Effector memory CD8-positive, alpha-beta T cell (primary cell): ENCODE measurements around the gene CPM.
A peak's percentile ranks its signal among the peaks of the same experiment; 100 is the strongest.
"Not testable (repeated sequence)": the region's sequence is repeated elsewhere in the genome, so short reads cannot be mapped to it uniquely, and the experiment has no call there.

Experiments used
- ATAC-seq: fragments of 150-1000 bp; cut with Tn5 transposase; replicated peaks from 2 replicates; pipeline ENCODE4 v1.10.0; 2021; ENCODE audit warnings: mild to moderate bottlenecking, moderate library complexity
- DNase-seq, 3 experiments: peaks; one replicate each; pipeline ENCODE4 v3.0.0; 2021
- H3K27ac Mint-ChIP-seq, 2 donors: one replicate each; pipeline ENCODE4 v1.8.0; 2022; ENCODE audit warnings: mild to moderate bottlenecking in 2 of 2, mixed read lengths in 2 of 2, moderate library complexity in 2 of 2
- H3K27me3 Mint-ChIP-seq, 2 donors: one replicate each; pipeline ENCODE4 v1.8.0; 2022; ENCODE audit warnings: mixed read lengths in 2 of 2
- H3K36me3 Mint-ChIP-seq: one replicate; pipeline ENCODE4 v1.8.0; 2022; ENCODE audit warnings: mild to moderate bottlenecking, moderate library complexity, mixed read lengths; ENCODE audit not compliant: insufficient read depth
- H3K4me1 Mint-ChIP-seq, 2 donors: one replicate each; pipeline ENCODE4 v1.8.0; 2022; ENCODE audit warnings: low read depth in 2 of 2, mixed read lengths in 2 of 2
- H3K4me3 Mint-ChIP-seq, 2 donors: one replicate each; pipeline ENCODE4 v1.8.0; 2022; ENCODE audit warnings: mild to moderate bottlenecking in 2 of 2, mixed read lengths in 2 of 2, moderate library complexity in 2 of 2
- H3K9me3 Mint-ChIP-seq, 2 donors: one replicate each; pipeline ENCODE4 v1.8.0; 2022; ENCODE audit warnings: mixed read lengths in 2 of 2

The CPM gene

DNA sequence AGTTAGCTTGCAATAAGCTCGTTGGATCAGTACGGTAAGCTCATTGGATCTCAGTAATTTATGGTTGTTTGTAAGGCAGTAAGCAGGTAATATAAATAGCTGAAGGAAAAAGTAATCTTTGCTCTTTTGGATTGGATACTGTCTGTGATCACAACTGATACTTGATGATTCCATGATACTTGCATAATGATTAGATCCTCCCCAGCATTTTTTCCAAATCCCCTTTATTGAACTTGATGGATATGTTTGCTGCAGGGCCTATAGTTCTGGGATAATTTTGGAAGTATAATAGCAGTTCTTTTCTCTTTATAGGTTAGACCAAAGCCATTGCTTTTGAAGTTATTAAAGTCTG, 119.8 kb downstream of the CPM start:
- ATAC-seq = no peak
- peaks cover 27 to 46% of the 10 kb centered on the region in 2 donors for H3K4me1 Mint-ChIP-seq

DNA sequence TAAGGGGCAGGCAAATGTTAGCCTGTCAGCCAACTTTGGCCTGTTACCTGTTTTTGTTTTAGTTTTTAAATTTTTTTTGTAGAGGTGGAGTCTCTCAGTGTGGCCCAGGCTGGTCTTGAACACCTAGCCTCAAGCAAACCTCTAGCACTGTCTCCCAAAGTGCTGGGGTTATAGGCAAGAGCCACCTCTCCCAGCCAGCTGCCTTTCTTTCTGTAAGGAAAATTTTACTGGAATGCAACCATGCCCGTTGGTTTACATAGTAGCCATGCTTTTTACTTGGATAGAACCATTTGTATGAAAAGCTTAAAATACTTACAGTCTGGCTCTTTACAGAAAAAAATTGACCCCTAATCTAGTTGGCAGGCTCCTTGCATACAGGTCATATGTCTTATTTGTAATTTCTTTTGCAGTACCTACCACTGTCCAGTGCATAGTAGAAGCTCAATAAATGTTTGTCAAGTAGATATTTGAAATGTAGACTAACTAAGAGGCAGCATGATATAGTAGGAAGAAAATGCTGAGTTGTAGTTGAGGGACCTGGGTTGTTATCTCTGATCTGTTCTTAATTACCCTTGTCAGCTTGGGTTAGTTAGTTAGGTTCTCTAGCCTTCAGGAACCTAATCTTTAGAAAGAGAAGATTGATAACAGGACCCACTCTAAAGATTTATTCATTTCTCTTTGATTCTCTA, 120.3 kb downstream of the CPM start:
- H3K36me3 Mint-ChIP-seq = peaks cover 74% of the 10 kb centered on the region
- no peaks in the 10 kb centered on the region for H3K9me3 Mint-ChIP-seq
- H3K4me3 Mint-ChIP-seq = peak overlapping the region in 1 of 2 donors; percentile 5
- ATAC-seq = no peak
- no peaks in the 10 kb centered on the region for H3K27me3 Mint-ChIP-seq
- H3K4me1 Mint-ChIP-seq = peaks cover 29 to 46% of the 10 kb centered on the region in 2 donors
- no peak for DNase-seq
- H3K27ac Mint-ChIP-seq = peak overlapping the region; percentile 86

More for the DNA sequence above, 119.8 kb downstream of the CPM start:
- no peak for DNase-seq
- Mint-ChIP-seq H3K27ac (peak overlapping the region; percentile 86), H3K27me3 (no peaks in the 10 kb centered on the region), H3K4me3 (peak overlapping the region in 1 of 2 donors; percentile 5), H3K36me3 (peaks cover 69% of the 10 kb centered on the region), H3K9me3 (no peaks in the 10 kb centered on the region)

DNA sequence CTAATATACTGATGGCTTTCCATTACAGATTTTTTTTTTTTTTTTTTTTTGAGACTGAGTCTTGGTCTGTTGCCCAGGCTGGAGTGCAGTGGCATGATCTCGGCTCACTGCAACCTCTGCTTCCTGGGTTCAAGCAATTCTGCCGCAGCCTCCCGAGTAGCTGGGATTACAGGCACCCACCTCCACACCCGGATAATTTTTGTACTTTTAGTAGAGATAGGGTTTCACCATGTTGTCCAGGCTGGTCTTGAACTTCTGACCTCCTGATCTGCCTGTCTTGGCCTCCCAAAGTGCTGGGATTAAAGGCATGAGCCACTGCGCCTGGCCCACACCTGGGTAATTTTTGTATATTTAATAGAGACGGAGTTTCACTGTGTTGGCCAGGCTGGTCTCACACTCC, 121.4 kb downstream of the CPM start:
- peak overlapping the region in 1 of 2 donors; percentile 43 for H3K4me3 Mint-ChIP-seq

DNA sequence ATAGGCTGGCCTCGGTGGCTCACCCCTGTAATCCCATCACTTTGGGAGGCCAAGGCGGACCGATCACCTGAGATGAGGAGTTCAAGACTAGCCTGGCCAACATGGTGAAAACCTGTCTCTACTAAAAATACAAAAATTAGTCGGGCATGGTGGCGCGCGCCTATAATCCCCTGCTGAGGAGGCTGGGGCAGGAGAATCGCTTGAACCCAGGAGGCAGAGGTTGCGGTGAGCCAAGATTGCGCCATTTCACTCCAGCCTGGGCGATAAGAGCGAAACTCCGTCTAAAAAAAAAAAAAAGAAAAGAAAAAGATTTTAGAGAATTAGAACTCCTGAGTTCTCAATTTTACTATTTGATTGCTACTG, 123.0 kb downstream of the CPM start:
- Mint-ChIP-seq H3K27ac (peak overlapping the region in 1 of 2 donors; percentile 99), H3K4me1 (peaks cover 34 to 48% of the 10 kb centered on the region in 2 donors), H3K36me3 (peaks cover 59% of the 10 kb centered on the region), H3K4me3 (peak overlapping the region; percentile 93 to 96)
- not testable (repeated sequence) for H3K9me3 Mint-ChIP-seq, DNase-seq, H3K27me3 Mint-ChIP-seq, ATAC-seq

More for the DNA sequence above, 121.4 kb downstream of the CPM start:
- not testable (repeated sequence) for ATAC-seq, H3K27me3 Mint-ChIP-seq, H3K9me3 Mint-ChIP-seq, DNase-seq
- Mint-ChIP-seq H3K27ac (peak overlapping the region in 1 of 2 donors; percentile 86), H3K36me3 (peaks cover 72% of the 10 kb centered on the region), H3K4me1 (peaks cover 36 to 54% of the 10 kb centered on the region in 2 donors)

DNA sequence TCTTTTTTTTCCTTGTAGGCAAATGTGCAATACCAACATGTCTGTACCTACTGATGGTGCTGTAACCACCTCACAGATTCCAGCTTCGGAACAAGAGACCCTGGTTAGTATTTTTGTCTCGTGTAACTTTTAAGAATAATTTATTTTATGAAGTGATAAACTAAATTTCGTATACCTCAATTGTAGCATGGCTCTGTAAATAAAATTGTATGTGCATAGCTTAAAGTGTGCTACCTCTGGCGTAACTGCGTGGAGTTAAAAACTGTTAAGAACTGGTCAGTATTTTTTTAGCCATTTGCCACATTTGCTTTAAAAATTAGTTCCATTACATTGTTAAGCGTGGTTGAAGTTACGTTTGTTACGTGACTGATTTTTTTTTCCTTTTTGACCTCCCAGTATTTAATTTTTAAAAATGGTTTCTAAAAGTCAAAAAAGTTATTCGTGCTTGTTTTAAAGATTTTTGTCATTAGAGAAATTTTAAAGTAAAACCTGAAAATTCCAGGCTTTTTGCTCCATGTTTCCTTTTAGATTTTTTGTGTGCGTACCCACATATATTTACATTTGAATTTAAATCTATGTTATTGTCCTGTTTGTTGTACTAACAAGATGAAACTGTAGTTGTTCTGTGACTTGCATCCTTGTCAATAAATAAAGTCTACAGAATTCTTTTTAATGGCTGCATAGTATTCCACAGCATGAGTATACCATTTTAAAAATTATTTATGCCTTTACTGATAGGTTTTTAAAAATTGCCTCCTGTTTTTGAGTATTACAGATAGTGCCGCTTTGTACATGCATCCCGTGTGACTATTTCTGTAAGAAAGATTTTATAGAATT, 123.6 kb downstream of the CPM start:
- Mint-ChIP-seq H3K27me3 (no peaks in the 10 kb centered on the region), H3K36me3 (peaks cover 57% of the 10 kb centered on the region), H3K4me1 (peaks cover 31 to 42% of the 10 kb centered on the region in 2 donors), H3K27ac (peak overlapping the region; percentile 99), H3K9me3 (no peaks in the 10 kb centered on the region), H3K4me3 (peak overlapping the region; percentile 93 to 96)
- ATAC-seq (no peak), DNase-seq (no peak)

DNA sequence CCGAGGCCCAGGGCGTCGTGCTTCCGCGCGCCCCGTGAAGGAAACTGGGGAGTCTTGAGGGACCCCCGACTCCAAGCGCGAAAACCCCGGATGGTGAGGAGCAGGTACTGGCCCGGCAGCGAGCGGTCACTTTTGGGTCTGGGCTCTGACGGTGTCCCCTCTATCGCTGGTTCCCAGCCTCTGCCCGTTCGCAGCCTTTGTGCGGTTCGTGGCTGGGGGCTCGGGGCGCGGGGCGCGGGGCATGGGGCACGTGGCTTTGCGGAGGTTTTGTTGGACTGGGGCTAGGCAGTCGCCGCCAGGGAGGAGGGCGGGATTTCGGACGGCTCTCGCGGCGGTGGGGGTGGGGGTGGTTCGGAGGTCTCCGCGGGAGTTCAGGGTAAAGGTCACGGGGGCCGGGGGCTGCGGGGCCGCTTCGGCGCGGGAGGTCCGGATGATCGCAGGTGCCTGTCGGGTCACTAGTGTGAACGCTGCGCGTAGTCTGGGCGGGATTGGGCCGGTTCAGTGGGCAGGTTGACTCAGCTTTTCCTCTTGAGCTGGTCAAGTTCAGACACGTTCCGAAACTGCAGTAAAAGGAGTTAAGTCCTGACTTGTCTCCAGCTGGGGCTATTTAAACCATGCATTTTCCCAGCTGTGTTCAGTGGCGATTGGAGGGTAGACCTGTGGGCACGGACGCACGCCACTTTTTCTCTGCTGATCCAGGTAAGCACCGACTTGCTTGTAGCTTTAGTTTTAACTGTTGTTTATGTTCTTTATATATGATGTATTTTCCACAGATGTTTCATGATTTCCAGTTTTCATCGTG, 124.4 kb downstream of the CPM start:
- peaks cover 28 to 36% of the 10 kb centered on the region in 2 donors for H3K4me1 Mint-ChIP-seq
- peak overlapping the region; percentile 93 to 96 for H3K4me3 Mint-ChIP-seq
- no peaks in the 10 kb centered on the region for H3K9me3 Mint-ChIP-seq
- no peaks in the 10 kb centered on the region for H3K27me3 Mint-ChIP-seq
- peaks cover 51% of the 10 kb centered on the region for H3K36me3 Mint-ChIP-seq
- peak; percentile 11 to 26 (median 15) for DNase-seq
- H3K27ac Mint-ChIP-seq = peak overlapping the region; percentile 99
- ATAC-seq = peak; percentile 8

DNA sequence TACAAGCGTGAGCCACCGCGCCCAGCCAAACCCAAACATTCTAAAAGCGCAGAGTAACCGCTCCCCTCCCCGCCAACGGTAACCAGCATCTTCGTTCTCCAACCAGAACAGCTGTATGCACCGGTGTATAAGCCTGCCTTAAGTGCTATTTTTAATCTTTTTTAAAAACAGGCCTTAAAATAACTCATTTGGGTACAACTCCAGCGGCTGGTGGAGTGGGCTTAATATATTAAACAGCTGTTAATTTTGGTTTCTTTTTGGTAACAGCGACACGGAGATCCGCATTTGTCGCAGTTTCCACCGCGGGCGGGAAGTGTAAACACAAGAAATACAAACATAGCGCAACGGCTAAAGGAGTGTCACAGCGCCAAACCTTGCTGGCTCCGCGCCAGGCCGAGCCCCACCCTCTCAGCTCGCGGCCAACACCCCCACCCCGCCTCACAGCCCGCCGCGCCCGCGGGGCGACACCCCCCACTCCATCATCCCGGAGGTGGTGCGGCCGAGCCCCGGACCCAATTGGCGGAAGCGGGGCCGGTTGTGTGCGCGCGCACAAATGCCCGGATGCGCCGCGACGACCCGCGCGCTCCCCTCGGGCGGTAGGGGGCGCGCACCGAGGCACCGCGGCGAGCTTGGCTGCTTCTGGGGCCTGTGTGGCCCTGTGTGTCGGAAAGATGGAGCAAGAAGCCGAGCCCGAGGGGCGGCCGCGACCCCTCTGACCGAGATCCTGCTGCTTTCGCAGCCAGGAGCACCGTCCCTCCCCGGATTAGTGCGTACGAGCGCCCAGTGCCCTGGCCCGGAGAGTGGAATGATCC, 125.2 kb downstream of the CPM start, which contains the start of gene MDM2:
Gene MDM2 (plus strand): TSS at position 602 of the 812 bp plus-strand sequence. CDS start 301 bp downstream, outside the sequence.
- no peaks in the 10 kb centered on the region for H3K9me3 Mint-ChIP-seq
- peaks cover 22 to 28% of the 10 kb centered on the region in 2 donors for H3K4me1 Mint-ChIP-seq
- peak; percentile 98 for DNase-seq
- peaks cover 51% of the 10 kb centered on the region for H3K36me3 Mint-ChIP-seq
- no peaks in the 10 kb centered on the region for H3K27me3 Mint-ChIP-seq
- peak within 1 kb of the TSS; percentile 93 to 96 for H3K4me3 Mint-ChIP-seq
- ATAC-seq = peak; percentile 89
- H3K27ac Mint-ChIP-seq = peak within 1 kb of the TSS; percentile 99

DNA sequence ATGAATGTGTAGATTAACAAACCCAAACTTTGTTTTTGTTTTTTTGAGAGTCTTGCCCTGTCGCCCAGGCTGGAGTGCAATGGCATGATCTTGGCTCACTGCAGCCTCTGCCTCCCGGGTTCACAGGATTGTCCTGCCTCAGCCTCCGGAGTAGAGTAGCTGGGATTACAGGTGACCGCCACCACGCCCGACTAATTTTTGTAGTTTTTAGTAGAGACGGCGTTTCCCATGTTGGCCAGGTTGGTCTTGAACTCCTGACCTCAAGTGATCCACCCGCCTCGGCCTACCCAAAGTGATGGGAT, 125.7 kb downstream of the CPM start:
- ATAC-seq, DNase-seq, H3K9me3 Mint-ChIP-seq, H3K27me3 Mint-ChIP-seq: not testable (repeated sequence)
- H3K4me3 Mint-ChIP-seq = peak overlapping the region; percentile 93 to 96
- peaks cover 19 to 23% of the 10 kb centered on the region in 2 donors for H3K4me1 Mint-ChIP-seq
- peak overlapping the region; percentile 99 for H3K27ac Mint-ChIP-seq
- H3K36me3 Mint-ChIP-seq = peaks cover 48% of the 10 kb centered on the region

DNA sequence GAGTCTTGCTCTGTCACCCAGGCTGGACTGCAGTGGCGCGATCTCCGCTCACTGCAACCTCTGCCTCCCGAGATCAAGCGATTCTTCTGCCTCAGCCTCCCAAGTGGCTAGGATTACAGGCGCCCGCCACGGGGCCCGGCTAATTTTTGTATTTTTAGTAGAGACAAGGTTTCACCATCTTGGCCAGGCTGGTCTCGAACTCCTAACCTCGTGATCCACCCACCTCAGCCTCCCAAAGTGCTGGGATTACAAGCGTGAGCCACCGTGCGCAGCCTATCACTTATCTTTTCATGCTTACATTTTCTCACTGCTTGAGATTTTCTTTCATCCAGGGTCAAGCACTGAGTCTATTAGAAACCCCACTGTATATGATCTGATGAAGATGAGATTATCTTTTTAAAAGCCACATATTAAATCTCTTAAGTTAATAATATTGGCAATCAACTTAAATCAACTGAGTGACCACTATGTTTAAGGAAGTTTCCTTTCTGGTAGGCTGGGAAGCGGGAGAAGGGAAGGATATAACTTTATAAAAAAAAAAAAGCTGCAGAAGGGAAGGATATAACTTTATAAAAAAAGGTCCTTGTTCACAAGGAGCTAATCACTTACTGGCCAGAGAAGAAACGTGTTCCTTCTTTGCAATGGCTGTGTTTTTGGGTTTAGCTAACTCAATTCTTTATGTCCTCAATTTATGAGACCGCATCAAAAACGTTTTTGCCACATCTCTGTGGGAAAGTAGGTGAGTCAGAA, 126.3 kb downstream of the CPM start:
- Mint-ChIP-seq H3K36me3 (peaks cover 45% of the 10 kb centered on the region), H3K4me3 (peak overlapping the region; percentile 93 to 96), H3K27me3 (no peaks in the 10 kb centered on the region), H3K4me1 (peaks cover 19 to 20% of the 10 kb centered on the region in 2 donors), H3K27ac (peak overlapping the region; percentile 99), H3K9me3 (no peaks in the 10 kb centered on the region)
- DNase-seq (no peak), ATAC-seq (no peak)

DNA sequence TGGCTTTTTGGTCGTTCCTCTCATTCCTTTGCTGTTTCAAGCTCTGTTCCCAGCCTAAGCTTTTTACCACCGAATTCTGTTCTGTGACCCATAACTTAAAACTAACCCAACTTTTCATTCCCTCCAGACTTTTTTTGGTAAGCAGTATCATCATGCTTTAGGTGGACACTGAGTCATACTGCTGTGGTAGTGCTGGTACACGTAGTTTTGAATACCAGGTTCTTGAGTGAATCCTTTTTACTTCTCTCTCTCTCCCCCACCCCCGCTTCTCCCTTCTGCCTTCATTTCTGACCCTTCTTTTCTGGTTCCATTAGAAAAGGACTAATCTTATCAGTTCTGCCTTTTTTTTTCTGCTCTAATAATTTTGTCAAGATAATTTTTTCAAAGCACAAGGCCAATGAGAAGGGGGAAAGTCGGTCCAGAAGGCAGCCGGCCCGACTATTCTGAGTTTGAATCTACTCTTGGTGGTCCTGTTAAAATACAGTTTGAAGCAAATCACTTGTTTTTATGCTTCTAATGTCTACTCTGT, 127.3 kb downstream of the CPM start:
- Mint-ChIP-seq H3K27ac (peak overlapping the region in 1 of 2 donors; percentile 31), H3K4me1 (peaks cover 10 to 16% of the 10 kb centered on the region in 2 donors), H3K9me3 (no peaks in the 10 kb centered on the region), H3K36me3 (peaks cover 35% of the 10 kb centered on the region), H3K4me3 (no peak overlapping the region), H3K27me3 (no peaks in the 10 kb centered on the region)
- ATAC-seq (no peak), DNase-seq (no peak)

DNA sequence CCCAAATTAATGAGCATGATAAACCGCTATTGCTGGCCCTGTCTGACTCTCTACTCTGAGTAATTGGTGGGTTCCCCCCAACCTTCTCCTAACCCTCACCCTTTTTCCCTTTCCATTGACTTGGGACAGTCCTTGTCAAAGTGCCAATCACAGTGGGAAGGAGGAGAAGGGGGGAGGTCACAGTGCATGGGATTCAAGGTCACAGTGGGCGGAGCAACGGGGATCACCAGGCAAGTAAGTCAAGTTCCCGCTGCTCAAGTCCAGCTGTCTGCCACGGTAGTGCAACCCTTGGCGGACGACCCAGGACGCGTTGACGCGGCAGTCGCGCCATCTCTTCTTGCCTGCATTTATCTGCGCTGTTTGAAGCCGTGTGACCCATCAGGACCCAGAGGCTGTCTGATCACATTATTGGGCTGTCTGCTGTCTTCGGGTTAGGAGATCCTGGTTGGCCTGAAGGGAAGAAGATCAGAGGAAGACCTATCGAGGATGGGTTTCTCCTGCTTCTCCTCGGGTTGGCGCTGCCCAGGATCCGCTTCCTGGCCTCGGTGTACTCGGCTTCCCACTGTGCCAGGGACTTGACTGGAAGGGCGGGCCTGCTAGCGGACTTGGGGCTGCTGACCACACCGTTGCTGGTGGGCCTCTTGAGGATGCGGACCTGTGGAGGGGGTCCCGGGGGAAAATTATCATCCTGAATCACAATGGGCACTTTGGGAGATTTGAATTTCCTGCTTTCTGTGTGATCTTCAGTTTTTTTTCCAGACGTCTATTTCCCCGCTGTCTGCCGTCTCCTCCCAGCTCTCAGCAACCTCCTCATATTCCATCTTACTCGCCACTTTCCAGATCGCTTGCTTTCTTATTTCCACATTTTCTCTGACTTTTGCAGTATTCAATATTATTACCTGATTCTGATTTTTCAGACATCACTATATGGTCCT, 128.0 kb downstream of the CPM start:
- H3K27me3 Mint-ChIP-seq = peaks cover 0 to 3% of the 10 kb centered on the region in 2 donors
- no peak overlapping the region for H3K4me3 Mint-ChIP-seq
- peaks cover 9 to 16% of the 10 kb centered on the region in 2 donors for H3K4me1 Mint-ChIP-seq
- H3K9me3 Mint-ChIP-seq = no peaks in the 10 kb centered on the region
- no peak overlapping the region for H3K27ac Mint-ChIP-seq
- no peak for ATAC-seq
- H3K36me3 Mint-ChIP-seq = peaks cover 29% of the 10 kb centered on the region
- no peak for DNase-seq
